RWPE2 (cell line): ENCODE results near the gene LYRM2.

Source experiments
- ATAC-seq: fragments of 200-7000 bp; cut with Tn5 transposase; 3 replicates; pipeline ENCODE4 v1.9.1; 2021; ENCODE audit warnings: low read depth
- DNase-seq: peaks from one replicate; pipeline ENCODE4 v3.0.0-alpha.2; 2020; ENCODE audit warnings: low spot score
- H3K27ac ChIP-seq: fragments of 450-650 bp; 2 replicates; pipeline ENCODE4 v1.5.1; 2017; ENCODE audit warnings: mild to moderate bottlenecking; ENCODE audit not compliant: poor library complexity, severe bottlenecking
- H3K27me3 ChIP-seq: fragments of 250-450 bp; sonication (Bioruptor Pico); 2 replicates; pipeline ENCODE4 v1.5.1; 2021; ENCODE audit warnings: mild to moderate bottlenecking, moderate library complexity; ENCODE audit not compliant: insufficient read depth, poor library complexity, severe bottlenecking
- H3K36me3 ChIP-seq: fragments of 250-450 bp; sonication (Bioruptor Pico); 2 replicates; pipeline ENCODE4 v1.5.1; 2020; ENCODE audit warnings: low read depth, mild to moderate bottlenecking, moderate library complexity
- H3K4me1 ChIP-seq: fragments of 250-450 bp; sonication (Bioruptor Pico); 2 replicates; pipeline ENCODE4 v1.5.1; 2021; ENCODE audit warnings: mild to moderate bottlenecking, moderate library complexity; ENCODE audit not compliant: insufficient read depth, poor library complexity, severe bottlenecking
- H3K4me3 ChIP-seq: fragments of 250-450 bp; sonication (Bioruptor Pico); 2 replicates; pipeline ENCODE4 v1.5.1; 2021; ENCODE audit warnings: mild to moderate bottlenecking, moderate library complexity; ENCODE audit not compliant: severe bottlenecking
- H3K9me3 ChIP-seq: fragments of 250-450 bp; sonication (Bioruptor Pico); 2 replicates; pipeline ENCODE4 v1.5.1; 2021; ENCODE audit warnings: mild to moderate bottlenecking, moderate library complexity; ENCODE audit not compliant: severe bottlenecking
- TF ChIP-seq, protein P1 (sequence below): fragments of 450-650 bp; IDR thresholded peaks from one replicate; pipeline ENCODE4 v1.5.1; 2017; ENCODE audit warnings: mild to moderate bottlenecking, moderate library complexity; ENCODE audit not compliant: poor library complexity, severe bottlenecking

Gene LYRM2

DNA sequence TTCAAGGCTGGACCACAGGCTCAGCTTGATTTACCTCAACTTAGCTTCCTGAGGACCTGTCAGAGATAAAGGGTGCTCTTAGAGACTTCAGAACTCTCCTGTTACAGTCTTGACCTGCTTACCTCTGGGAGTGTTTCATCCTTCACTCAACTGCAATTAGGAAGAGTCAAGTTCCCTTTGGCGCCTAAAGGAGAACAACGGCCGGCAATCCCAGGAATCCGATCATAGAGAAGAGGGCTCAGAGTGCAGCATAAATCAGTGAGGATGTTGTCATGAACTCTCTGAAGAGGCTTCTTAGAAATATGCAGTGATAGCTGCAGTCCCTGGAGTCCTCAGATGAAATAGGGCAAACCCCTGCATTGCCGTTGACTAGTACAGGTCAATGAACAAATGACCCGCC, 36.4 kb downstream of the LYRM2 start:
- no peak for DNase-seq
- Histone ChIP-seq H3K27ac (no peak overlapping the region), H3K27me3 (no peaks in the 10 kb centered on the region), H3K36me3 (no peaks in the 10 kb centered on the region), H3K4me3 (no peak overlapping the region), H3K4me1 (no peaks in the 10 kb centered on the region), H3K9me3 (no peaks in the 10 kb centered on the region)
- ATAC-seq = no peak
- TF ChIP-seq, protein P1, sequence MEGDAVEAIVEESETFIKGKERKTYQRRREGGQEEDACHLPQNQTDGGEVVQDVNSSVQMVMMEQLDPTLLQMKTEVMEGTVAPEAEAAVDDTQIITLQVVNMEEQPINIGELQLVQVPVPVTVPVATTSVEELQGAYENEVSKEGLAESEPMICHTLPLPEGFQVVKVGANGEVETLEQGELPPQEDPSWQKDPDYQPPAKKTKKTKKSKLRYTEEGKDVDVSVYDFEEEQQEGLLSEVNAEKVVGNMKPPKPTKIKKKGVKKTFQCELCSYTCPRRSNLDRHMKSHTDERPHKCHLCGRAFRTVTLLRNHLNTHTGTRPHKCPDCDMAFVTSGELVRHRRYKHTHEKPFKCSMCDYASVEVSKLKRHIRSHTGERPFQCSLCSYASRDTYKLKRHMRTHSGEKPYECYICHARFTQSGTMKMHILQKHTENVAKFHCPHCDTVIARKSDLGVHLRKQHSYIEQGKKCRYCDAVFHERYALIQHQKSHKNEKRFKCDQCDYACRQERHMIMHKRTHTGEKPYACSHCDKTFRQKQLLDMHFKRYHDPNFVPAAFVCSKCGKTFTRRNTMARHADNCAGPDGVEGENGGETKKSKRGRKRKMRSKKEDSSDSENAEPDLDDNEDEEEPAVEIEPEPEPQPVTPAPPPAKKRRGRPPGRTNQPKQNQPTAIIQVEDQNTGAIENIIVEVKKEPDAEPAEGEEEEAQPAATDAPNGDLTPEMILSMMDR = no peak

GRCh38 chr6:89599727-89600126, 38.8 kb downstream of the LYRM2 start:
- no peaks in the 10 kb centered on the region for H3K4me1 ChIP-seq
- H3K4me3 ChIP-seq = no peak overlapping the region
- H3K9me3 ChIP-seq = no peaks in the 10 kb centered on the region
- no peaks in the 10 kb centered on the region for H3K27me3 ChIP-seq
- no peak overlapping the region for H3K27ac ChIP-seq
- no peaks in the 10 kb centered on the region for H3K36me3 ChIP-seq
- ATAC-seq (no peak), DNase-seq (no peak)
- TF ChIP-seq, protein P1 = no peak

- TF ChIP-seq, protein P1 = peak; percentile 56
- H3K27ac ChIP-seq = no peak overlapping the region
- DNase-seq (no peak), ATAC-seq (peak; percentile 86)
- H3K36me3 ChIP-seq = no peaks in the 10 kb centered on the region
- H3K4me1 ChIP-seq = no peaks in the 10 kb centered on the region
- no peaks in the 10 kb centered on the region for H3K27me3 ChIP-seq
- H3K9me3 ChIP-seq = no peaks in the 10 kb centered on the region
- H3K4me3 ChIP-seq = no peak overlapping the region
Measured at GRCh38 chr6:89597988-89598387, 40.6 kb downstream of the LYRM2 start.

DNA sequence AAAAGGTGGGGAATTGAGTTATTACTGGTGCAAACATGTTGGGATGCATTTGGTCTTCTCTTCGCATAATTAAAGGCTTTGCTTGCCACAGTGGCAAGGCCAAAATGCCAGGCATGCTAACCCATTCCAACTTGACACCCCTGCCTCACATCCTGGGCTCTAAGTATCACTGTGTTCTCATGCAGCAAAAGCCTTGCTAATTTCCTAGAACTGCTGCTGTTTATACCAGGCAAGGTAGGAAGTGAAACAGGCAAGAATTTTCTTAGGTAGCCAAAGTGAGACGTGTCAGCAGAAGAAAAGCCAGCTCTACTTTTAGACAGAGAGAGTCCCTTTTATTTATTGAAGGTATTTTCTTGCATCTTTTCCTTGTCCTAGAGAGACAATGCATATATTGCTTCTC, 41.2 kb downstream of the LYRM2 start:
- no peak overlapping the region for H3K4me3 ChIP-seq
- no peak for DNase-seq
- H3K27ac ChIP-seq = no peak overlapping the region
- TF ChIP-seq, protein P1 = no peak
- ATAC-seq = no peak
- no peaks in the 10 kb centered on the region for H3K36me3 ChIP-seq
- H3K27me3 ChIP-seq = no peaks in the 10 kb centered on the region
- H3K4me1 ChIP-seq = no peaks in the 10 kb centered on the region
- H3K9me3 ChIP-seq = no peaks in the 10 kb centered on the region

GRCh38 chr6:89596484-89596883, 42.1 kb downstream of the LYRM2 start:
- ATAC-seq (no peak), DNase-seq (no peak)
- Histone ChIP-seq H3K4me1 (no peaks in the 10 kb centered on the region), H3K9me3 (no peaks in the 10 kb centered on the region), H3K36me3 (no peaks in the 10 kb centered on the region), H3K27ac (no peak overlapping the region), H3K4me3 (no peak overlapping the region), H3K27me3 (no peaks in the 10 kb centered on the region)
- TF ChIP-seq, protein P1 = no peak
